Measurements from ENCODE around the gene SMYD2. TPM values are rescaled to one million over a fixed set of nuclear protein-coding genes. Genes with fewer than 3 reads are reported as not detected.

The SMYD2 gene
- total RNA-seq, 6 experiments from 2014 or later = 14.5 to 45.2 (median 24.1) TPM

GRCh38 chr1:214292322-214292721, 11.4 kb downstream of the SMYD2 start:
- no peaks in the 10 kb centered on the region for H3K9me3 ChIP-seq
- intact Hi-C loops (cut with DNase I) = no loop called here
- no peak for TF ChIP-seq POLR2A (IDR thresholded peaks at IDR 0.05)
- TF ChIP-seq CTCF (IDR thresholded peaks at IDR 0.05) = no peak
- H3K27me3 ChIP-seq = no peaks in the 10 kb centered on the region
- 57% methylated on average over 3 of the region's 3 CpGs for WGBS (ENCODE audit: insufficient coverage, low coverage, low lambda C conversion rate, missing lambda C conversion rate)
- no peaks in the 10 kb centered on the region for H3K4me1 ChIP-seq
- no peaks in the 10 kb centered on the region for H3K36me3 ChIP-seq
- ATAC-seq (no peak), DNase-seq (no peak)
- H3K4me3 ChIP-seq = no peak overlapping the region
- H3K27ac ChIP-seq = no peak overlapping the region

- no peaks in the 10 kb centered on the region for H3K9me3 ChIP-seq
- H3K27me3 ChIP-seq = no peaks in the 10 kb centered on the region
- whole genome bisulfite sequencing (ENCODE audit: insufficient coverage, low coverage, low lambda C conversion rate, missing lambda C conversion rate) = 67% methylated on average over 4 of the region's 4 CpGs
- H3K36me3 ChIP-seq = no peaks in the 10 kb centered on the region
- ATAC-seq = no peak
- DNase-seq = no peak
- H3K4me1 ChIP-seq = no peaks in the 10 kb centered on the region
- H3K27ac ChIP-seq = no peak overlapping the region
- no peak overlapping the region for H3K4me3 ChIP-seq
- intact Hi-C loops (cut with DNase I) = no loop called here
- no peak for TF ChIP-seq CTCF (IDR thresholded peaks at IDR 0.05)
- TF ChIP-seq POLR2A (IDR thresholded peaks at IDR 0.05) = no peak
These were observed 15.0 kb downstream of the SMYD2 start for GRCh38 chr1:214295934-214296333.

GRCh38 chr1:214296860-214297745, 16.1 kb downstream of the SMYD2 start:
- DNase-seq = no peak
- Histone ChIP-seq H3K27ac (no peak overlapping the region), H3K9me3 (no peaks in the 10 kb centered on the region), H3K36me3 (no peaks in the 10 kb centered on the region), H3K4me1 (no peaks in the 10 kb centered on the region), H3K27me3 (no peaks in the 10 kb centered on the region), H3K4me3 (no peak overlapping the region)
- intact Hi-C loops (cut with DNase I) = no loop called here
- 89% methylated on average over 9 of the region's 9 CpGs for WGBS (ENCODE audit: insufficient coverage, low coverage, low lambda C conversion rate, missing lambda C conversion rate)
- no peak for ATAC-seq
- TF ChIP-seq POLR2A (IDR thresholded peaks at IDR 0.05) (no peak), CTCF (IDR thresholded peaks at IDR 0.05) (no peak)

GRCh38 chr1:214300149-214300780, 19.3 kb downstream of the SMYD2 start:
- Histone ChIP-seq H3K4me1 (no peaks in the 10 kb centered on the region), H3K27ac (no peak overlapping the region), H3K4me3 (no peak overlapping the region), H3K36me3 (no peaks in the 10 kb centered on the region), H3K27me3 (no peaks in the 10 kb centered on the region), H3K9me3 (no peaks in the 10 kb centered on the region)
- ATAC-seq (no peak), DNase-seq (no peak)
- TF ChIP-seq CTCF (IDR thresholded peaks at IDR 0.05) (no peak), POLR2A (IDR thresholded peaks at IDR 0.05) (no peak)
- intact Hi-C loops (cut with DNase I) = no loop called here
- 95% methylated on average over 9 of the region's 9 CpGs for WGBS (ENCODE audit: insufficient coverage, low coverage, low lambda C conversion rate, missing lambda C conversion rate)
